ENCODE results near the gene CADPS2.

DNA sequence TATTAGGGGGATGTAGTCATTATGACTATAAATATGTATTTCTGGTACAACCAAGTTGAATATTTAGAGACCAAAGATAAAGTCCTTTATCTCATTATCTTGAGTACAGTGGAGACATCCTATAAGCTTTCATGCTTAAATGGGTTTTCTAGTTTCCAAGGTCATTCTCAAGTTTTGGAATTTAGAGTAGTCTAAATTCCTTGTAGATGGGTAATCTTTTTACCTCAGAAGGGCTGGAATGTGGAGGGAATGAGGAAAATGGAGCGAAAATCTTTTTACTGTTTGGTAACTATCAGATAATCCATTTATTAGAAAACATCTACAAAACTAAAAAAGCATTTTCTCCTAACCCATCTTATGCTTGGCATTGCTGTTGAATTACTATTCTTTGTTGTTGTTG is 368.7 kb downstream of the CADPS2 start:
- TF ChIP-seq, protein P1, sequence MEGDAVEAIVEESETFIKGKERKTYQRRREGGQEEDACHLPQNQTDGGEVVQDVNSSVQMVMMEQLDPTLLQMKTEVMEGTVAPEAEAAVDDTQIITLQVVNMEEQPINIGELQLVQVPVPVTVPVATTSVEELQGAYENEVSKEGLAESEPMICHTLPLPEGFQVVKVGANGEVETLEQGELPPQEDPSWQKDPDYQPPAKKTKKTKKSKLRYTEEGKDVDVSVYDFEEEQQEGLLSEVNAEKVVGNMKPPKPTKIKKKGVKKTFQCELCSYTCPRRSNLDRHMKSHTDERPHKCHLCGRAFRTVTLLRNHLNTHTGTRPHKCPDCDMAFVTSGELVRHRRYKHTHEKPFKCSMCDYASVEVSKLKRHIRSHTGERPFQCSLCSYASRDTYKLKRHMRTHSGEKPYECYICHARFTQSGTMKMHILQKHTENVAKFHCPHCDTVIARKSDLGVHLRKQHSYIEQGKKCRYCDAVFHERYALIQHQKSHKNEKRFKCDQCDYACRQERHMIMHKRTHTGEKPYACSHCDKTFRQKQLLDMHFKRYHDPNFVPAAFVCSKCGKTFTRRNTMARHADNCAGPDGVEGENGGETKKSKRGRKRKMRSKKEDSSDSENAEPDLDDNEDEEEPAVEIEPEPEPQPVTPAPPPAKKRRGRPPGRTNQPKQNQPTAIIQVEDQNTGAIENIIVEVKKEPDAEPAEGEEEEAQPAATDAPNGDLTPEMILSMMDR (IDR thresholded peaks at IDR 0.05) = no peak
- no peak for TF ChIP-seq EZH2 (IDR thresholded peaks at IDR 0.05; ENCODE audit: borderline replicate concordance, insufficient read depth, low read depth, low read length, poor library complexity, severe bottlenecking)
